HK-2 (cell line): ENCODE measurements around the gene HIVEP3.

Experiments used
- DNase-seq: peaks from one replicate; pipeline ENCODE4 v3.0.0-alpha.2; 2018; ENCODE audit not compliant: unreplicated experiment

The HIVEP3 gene

GRCh38 chr1:41894101-41894807 is 24.5 kb downstream of the HIVEP3 start:
- DNase-seq: no peak

- DNase-seq: no peak
Observed at GRCh38 chr1:41892301-41892781, 26.4 kb downstream of the HIVEP3 start.

GRCh38 chr1:41891199-41891896 is 27.4 kb downstream of the HIVEP3 start:
- DNase-seq: peak; percentile 14

GRCh38 chr1:41890825-41891198 is 27.9 kb downstream of the HIVEP3 start:
- DNase-seq: no peak

DNA sequence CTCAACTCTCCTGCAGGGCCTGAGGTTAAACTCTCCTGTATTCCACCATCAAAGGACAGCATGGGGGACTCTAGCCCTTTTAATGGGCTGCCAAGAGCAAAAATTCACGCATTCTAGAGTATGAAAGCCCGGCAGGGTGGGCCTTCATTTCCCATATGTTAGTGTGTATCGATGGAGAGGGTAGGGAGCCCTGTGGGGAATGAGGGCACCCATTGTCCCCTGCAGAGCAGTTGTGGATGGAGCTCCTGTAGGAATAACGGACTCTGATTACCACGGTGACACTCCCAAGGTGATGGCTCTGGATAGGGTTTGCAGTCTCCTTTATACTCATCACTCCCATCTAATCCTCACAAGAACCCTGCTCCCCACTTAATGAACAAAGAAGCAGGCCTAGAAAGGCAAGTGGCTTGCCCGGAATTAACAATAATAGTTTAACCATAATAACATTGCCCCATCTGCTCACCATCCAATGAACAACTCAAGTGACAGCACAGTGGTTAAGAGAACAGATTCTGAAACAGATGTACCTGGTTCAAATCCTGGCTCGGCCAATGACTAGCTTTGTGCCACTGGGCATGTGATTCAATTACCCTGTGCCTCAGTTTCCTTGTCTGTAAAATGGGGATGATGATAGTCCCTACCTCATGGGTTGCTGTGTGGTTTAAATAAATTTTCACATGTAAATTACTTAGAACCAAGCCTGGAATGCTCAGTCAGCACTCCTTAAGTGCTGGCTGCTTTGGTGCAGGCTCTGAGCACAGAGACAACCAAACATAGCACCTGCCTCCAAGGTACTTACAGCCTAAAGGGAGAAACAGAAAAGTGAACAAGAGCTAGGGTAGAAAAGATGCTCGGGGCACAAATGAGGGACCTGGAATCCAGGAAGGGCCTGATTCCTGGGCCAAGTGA is 29.0 kb downstream of the HIVEP3 start:
- DNase-seq: no peak

DNA sequence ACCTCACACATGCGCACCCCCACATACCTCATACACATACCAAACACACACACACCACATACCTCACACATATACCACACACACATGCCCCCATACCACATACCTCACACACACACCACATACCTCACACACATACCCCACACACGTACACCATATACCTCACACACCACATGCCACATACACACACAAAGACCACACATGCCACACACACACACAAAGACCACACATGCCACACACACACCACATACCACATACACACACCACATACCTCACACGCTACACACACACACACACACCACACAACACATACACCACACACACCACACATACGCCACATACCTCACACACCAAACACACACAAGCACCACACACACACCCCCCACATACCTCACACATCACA is 30.0 kb downstream of the HIVEP3 start:
- DNase-seq: no peak

DNA sequence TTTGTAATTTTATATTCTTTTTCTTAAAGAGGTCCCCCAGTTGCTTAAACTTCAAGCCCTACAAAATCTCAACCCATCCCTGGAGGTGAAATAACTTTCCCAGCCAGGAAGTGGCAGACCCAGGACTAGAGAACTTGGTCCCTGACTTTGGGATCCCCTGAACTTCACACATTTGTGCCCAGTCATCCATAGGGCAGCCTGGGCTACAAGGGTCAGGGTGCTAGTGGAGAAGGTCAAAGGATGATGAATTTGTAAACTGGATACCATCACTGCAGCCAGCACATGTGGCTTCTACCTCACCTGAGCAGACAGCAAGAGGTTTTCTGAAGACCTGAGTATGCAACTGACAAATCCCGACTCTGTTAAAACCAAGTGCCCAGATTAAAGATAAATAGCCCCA is 31.4 kb downstream of the HIVEP3 start:
- DNase-seq: no peak

DNA sequence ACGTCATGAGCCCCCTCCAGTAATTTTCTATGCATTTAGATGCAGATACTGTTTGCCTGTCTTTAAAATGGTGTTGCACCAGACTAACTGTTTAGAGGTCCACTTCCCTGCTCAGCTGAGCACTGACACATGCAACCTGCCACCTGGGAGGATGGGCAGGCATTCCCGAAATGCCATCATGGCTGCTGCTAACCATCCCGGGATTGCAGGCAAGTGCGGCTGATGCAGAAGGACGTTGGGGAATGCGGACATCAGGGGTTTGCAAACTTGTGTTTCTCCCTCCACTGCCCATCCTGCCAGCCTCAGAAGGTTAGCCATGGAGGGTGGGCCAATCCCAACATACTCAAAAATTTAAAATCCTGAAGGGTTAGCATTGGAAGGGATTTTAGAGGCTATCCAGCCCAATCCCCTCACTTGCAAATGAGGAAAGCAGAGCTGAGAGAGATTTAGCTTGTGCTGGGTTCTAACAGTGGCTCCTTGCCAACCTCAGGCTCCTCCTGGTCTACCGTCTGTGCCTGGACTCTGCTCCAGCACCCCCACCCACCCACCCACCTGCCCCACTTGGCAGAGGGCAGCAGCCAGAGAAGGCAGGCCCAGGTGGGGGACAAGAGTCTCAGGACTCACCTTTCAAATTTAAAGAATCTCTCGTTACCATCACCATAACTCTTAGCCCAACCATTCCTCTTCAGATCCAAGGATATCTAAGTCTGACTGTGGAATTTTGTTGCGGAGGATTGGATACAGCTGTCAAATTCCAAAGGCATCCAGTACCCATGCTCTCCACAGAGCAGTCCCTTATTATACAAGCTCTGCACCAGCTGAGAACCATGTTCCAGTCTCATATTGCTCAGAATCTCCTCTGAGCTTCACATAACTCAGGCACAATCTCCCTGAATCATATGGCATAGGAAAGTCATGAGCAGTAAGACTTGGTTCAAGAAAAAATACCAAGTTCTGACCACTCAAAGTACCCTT is 34.2 kb downstream of the HIVEP3 start:
- DNase-seq: no peak

DNA sequence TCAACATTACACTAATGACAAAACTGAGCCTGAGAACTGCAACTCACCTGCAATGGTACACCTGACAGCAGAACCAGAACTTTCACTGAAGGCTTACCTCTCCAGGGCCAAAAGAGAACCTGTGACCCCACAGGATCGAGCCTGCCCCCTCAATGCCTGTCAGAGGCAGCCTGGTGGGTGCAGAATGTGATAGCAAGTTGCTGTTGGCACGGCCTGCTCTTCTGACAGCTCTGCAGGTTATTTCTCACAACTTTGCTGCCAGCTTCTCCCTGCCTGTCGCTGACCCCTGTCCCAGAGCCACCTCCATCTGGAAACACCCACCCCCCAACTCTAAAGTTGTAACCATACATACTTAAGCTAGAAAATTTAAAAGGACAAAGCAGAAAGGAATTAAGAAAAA is 35.2 kb downstream of the HIVEP3 start:
- no peak for DNase-seq

DNA sequence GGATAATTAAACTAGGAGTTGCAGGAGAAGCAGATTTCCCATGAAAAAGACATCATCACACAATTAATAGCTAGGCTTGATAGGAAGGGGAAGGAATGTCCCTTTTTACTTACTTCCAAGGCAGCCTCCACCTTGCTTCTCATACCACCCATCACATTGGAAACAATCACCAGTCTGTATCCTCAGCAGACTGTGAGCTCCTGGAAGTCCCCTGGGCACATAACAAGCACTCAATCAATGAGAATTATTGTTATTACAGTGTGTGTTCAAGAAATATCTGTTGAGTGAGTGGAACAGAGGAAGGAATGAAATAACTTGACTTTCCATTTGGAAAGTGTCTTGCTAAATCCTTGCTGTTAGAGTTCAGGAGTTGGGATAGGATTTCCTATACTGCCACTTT is 36.2 kb downstream of the HIVEP3 start:
- DNase-seq: no peak

DNA sequence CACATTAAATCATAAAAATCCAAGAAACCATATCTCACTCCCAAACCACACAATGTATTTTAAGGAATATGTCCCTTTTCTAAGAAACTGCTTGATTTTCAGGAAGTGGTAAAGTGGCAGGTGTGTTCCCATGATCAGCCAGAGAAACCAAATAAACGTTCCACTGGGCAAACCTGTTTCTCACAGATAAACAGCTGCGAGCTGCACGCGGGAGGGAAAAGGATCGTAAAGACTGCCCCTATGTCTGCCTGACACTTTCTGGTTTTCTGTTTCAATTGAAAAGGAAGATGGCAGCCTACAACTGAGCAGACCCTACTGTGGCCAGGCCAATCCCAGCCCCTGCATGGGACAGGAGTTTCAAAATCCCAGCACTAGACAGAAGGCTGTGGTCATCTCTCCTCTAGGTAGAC is 36.6 kb downstream of the HIVEP3 start:
- DNase-seq: no peak

DNA sequence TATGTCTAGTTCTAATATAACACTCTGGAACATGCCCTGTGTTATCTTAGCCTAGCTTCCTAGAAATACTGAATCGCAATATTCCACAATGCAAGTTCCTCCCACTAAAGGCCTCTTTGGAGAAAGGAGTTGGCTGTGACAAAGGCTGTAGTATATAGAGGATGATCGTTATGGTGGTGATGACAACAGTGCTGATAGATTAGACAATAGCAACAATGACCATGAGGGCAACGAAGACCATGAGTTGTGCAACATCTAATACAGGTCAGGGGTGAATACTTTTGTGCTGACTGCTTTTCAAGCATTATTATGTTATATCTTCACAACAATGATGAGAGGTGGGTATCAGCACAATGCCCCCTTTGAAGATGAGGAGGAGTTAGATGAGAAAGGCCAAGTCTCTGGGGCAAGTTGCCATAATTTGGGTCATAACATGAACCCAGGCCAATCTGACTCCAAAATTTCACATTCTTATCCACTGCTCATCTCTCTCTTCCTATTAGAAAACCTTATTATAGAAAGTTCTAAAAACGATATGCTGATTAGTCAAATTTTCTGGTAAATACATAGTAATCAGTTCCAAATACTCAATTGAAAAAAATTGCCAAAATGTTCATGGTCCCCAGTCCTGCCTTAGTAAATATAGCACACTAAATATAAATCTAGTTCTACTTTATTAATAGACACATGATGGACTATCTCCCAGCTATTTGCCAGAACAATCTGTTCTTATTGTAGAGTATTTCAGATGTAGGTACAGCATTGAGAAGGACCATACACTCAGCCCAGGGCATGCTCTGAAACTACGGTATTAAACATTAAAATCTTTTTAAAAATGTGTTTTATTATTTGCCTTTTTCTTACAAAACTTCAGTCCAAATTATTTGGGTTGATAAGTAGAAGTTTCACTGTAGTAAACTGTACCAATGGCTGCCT is 37.5 kb downstream of the HIVEP3 start:
- no peak for DNase-seq

- no peak for DNase-seq
Observed at GRCh38 chr1:41880261-41880660, 38.5 kb downstream of the HIVEP3 start.

DNA sequence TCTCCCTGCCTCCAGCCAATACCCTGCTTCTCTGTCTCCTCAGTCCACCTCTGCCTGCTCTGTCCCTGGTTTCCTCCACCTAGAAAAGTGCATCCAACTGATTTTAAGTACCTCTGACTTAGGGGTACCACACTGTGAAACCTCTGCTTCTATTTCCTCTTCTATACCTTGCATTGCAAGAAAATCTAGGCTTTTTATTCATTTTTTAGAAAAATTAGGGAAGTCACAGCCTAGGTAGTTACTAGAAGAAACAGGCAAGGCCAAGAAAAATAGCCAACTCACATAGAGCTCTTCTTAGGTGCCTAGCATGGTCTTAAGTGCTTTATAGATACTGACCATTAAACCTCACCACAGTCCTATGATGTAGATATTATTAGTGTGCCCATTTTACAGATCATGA is 39.1 kb downstream of the HIVEP3 start:
- DNase-seq: no peak

GRCh38 chr1:41878911-41879310 is 39.8 kb downstream of the HIVEP3 start:
- DNase-seq: no peak

GRCh38 chr1:41878495-41878894 is 40.2 kb downstream of the HIVEP3 start:
- no peak for DNase-seq

- no peak for DNase-seq
Observed at GRCh38 chr1:41876576-41877445, 41.9 kb downstream of the HIVEP3 start.

DNA sequence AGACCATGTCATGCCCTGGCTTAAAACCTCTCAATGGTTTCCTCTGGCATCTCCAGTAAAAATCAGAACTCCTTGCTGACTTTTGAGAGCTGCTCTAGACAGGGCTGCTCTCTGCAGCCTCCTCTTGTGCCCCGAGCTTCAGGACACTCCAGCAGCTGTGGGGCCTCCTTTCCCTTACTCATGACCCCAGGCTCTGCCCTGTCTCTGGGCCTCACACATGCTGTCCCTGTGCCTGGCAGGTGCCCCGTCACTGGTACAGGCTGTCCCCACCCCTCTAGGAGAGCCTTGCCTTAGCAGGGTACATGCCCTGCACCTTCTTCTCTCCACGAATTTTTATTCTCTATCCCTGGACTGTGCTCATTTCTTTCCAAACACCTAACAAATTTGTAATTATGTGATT is 43.2 kb downstream of the HIVEP3 start:
- no peak for DNase-seq

DNA sequence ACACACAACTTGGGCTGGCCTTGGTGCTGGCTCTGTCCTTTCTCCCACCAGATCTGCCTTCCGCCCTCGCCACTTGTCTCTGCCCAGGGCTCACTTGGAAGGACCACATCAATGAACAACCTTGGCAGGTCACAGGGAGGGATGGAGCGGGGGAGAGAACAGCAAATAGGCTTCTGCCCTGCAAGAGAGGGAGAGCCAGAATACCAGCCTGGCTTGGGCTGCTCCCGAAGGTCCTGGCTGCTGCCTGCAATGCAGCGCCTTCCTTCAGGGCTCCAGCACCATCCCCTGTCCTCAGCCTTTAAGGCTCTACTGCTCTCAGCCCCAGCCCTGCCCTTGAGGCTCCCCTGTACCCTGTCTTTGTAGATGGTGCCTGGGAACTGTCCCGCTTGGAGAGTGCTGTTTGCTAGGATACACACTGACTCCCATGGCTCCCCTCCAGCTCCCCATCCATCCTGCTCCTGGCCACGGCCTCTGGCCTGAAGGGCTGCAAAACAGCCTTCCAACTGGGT is 43.8 kb downstream of the HIVEP3 start:
- DNase-seq: no peak
